KBM-7 (cell line): ENCODE data around the gene PDPK1.
A peak's percentile ranks its signal among the peaks of the same experiment; 100 is the strongest.
"Not testable (repeated sequence)": the region's sequence is repeated elsewhere in the genome, so short reads cannot be mapped to it uniquely, and the experiment has no call there.

Experiments
- DNase-seq: peaks from one replicate; pipeline ENCODE4 v3.0.0-alpha.2; 2015
- in situ Hi-C: fragments of 300-500 bp; cut with MboI; formaldehyde crosslinking; loops from 2 replicates; pipeline ENCODE4 v1.14.3; 2020; ENCODE audit warnings: low sequenced_read_pairs, low pct_unique_long_range_greater_than_20kb, mixed read lengths

The PDPK1 gene

DNA sequence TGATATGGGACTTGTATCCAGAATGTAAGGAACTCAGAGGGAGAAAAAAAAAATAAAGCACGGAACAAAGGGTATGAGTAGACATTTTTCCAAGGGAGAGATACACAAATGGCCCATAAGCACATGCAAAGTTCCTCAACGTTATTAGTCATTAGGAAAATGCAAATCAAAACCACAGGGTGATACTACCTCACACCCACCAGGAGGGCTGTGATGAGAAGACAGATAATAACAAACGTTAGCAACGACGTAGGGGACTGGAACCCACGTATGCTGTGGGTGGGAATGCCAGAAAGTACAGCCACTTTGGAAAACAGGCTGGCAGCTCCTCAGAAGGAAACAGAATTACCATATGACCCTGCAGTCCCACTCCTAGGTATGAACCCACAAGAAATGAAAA lies 34.9 kb downstream of the PDPK1 start:
- in situ Hi-C loops, DNase-seq: not testable (repeated sequence)

DNA sequence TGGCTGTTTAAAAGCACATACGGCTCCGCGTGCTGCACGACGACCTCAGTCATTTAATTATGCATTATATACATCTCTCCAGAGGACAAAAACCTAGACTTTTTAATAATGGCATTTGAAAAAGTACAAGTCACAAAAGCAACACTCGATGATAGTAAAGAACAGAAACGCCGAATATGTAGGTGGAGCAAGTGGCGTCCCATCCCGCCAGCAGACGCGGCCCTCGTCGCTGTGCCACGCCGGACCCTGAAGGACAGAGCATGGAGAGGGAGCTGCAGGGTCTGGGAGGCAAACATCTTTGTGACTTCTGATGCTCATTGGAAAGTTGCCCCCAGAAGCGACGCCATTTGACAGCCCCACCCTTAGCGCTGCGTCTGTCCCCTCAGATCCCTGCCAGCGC lies 38.0 kb downstream of the PDPK1 start:
- DNase-seq, in situ Hi-C loops: not testable (repeated sequence)

GRCh38 chr16:2577044-2577443 lies 39.2 kb downstream of the PDPK1 start:
- in situ Hi-C loops, DNase-seq: not testable (repeated sequence)

- DNase-seq, in situ Hi-C loops: not testable (repeated sequence)
Measured at GRCh38 chr16:2578905-2579304, 41.1 kb downstream of the PDPK1 start.

DNA sequence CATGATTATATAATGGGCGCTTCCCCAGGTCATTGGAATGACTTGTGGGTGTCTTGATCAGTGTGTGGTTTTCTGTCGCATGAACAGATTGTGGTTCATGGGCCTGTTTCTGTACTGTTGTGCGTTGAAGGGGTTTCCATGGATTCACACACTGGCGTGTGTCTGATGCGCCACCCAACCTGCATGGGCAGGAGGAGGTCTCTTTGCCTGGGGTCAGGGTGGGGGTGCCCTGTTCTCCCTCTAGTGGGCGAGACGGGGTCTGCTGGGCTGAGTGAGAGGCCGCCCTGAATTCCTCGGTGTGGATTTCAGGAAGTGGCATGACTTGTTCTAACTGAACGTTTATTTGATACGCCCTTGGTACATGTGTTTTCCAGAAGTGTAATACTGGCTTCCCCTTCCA lies 42.3 kb downstream of the PDPK1 start:
- DNase-seq, result peak; percentile 73
- in situ Hi-C loops, result not testable (repeated sequence)

- DNase-seq, in situ Hi-C loops: not testable (repeated sequence)
Measured at GRCh38 chr16:2580818-2581217, 43.0 kb downstream of the PDPK1 start.

- DNase-seq, result no peak
- in situ Hi-C loops, result no loop called here
Measured at GRCh38 chr16:2584729-2585650, 47.2 kb downstream of the PDPK1 start.

DNA sequence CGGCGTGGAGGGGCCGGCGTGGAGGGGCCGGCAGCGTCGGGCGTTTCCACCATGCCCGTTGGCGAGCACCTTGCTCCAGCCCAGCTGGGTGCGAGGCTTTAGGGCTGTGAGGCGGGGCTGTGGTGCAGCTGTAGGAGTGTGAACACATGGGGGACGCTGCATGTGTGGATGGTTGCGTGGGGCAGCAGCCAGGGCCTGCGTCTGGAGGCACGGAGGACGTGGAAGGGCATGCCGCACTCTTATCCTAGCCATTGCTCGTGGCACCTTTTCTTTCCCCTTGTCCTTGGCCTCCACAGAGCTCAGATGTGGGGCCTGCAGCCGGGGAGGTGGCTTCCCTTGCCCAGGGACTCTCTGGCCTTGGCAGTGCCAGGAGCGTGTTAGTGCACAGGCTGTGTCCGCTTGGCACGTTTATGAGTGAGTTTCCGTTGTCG lies 47.8 kb downstream of the PDPK1 start:
- in situ Hi-C loops, result no loop called here
- no peak for DNase-seq

- DNase-seq, result no peak
- in situ Hi-C loops, result no loop called here
Measured at GRCh38 chr16:2586241-2586640, 48.4 kb downstream of the PDPK1 start.

DNA sequence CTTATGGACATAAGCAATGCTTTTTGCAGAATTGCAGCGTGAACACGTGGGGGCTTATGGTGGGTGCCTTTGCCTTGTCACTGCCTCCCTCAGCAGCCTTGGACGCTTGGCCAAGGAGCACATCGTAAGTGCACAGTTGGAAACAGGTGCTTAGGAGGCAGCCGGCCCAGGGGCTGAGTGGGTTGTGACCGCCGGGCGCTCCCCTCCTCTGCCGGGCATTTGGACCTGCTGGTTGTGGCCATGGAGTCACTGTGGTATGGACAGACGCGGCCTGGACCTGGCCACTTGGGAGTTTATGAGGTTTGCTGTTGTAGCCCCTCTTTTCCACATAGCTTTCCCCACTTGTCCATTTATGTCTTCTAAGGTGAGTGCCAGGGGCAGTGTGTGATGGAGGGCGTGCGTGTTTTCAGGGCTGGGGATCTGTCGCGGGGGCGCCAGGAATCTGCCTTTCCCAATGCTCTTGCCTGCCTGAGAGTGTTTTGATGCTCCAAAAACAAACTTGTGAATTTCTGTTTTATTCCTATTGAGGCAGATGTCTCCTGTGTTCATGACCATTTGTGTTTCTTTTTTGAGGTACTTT lies 49.2 kb downstream of the PDPK1 start:
- in situ Hi-C loops, result no loop called here
- no peak for DNase-seq

DNA sequence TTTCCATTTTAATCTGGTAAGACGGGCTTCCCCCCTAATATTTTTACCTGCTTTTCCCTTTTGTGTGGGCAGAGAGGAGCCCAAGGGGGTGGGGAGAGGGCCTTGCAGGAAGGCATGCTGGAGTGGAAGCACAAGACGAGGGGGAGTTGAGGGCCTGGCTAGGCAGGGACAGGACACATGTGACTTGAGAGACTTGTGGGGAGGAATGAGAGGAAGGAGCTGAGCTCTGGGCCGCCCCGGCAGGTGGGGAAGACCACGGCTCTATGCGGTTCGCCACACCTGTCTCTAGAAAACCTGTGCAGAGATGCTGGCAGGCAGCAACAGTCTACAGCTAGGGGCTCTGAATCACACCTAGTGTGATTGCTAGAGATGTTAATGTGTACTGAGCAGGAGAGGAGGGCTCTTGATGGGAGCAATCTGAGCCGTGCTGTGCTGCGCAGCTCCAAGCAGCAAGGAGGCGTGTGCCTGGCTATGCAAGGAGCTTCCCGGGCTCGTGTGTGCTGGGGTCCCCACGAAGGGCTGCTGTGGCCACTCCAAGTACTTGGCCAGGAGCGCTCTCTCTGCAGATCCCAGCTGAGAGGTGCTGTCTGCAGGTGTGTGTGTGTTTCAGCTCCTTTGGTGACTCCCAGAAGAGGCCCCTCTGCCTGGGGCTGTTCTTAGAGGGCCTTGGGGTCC lies 50.2 kb downstream of the PDPK1 start:
- in situ Hi-C loops, result no loop called here
- DNase-seq, result no peak

DNA sequence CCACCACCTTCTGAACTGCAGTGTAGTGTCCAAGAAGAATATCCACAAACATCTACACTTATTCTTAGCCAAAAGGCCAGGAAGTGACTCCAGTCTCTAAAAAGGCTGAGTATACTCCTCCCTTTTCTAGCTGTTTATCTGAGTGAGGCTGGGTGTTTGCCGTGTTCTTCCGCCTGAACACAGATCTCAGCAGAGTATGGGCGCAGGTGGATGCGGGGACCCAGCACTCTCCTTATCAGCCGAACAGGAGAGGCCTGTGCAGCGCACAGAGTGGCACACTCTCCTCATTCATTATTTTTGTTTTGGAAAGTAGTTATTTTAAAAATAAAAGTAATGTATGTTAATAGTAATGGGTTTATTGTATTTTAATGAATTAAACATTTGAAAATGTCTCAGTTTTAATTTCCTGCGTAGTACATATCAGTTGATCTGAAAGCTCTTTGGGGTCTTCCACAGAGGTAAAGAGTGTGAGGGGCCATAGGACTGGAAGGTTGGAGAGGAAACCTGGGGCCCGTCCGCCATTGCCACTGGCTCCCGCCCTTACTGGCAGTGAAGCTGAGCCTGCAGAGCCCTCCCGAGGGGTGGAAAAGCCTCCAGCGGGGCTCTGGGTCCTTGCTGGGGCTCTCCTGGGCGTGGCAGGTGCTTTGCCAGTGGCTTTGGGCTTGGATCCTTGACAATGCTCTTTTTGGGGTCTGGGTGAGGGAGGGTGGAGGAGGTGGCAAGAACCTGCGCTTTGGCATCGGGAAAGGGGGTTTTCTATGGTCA lies 53.8 kb downstream of the PDPK1 start:
- in situ Hi-C loops, result no loop called here
- no peak for DNase-seq

DNA sequence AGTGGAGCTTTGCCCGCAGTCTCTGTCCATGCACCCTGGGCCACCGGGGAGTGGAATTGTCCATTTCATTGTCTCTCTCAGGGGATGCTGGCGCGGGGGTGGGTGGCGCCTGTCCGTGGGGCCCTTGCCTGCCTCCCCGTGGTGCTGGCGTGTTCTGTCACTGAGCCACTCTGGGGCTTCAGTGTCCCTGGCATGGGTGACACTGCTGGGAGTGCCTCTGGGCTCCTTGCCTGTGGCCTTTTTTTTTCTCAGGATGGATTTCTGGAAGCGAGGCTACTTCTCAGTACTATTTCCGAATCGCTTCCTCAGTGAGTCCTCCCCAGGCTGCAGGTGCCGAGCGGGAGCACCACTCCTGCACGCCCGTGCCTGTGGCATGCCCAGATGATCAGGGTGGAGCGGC lies 55.0 kb downstream of the PDPK1 start:
- in situ Hi-C loops, result no loop called here
- no peak for DNase-seq

GRCh38 chr16:2595393-2596205 lies 57.8 kb downstream of the PDPK1 start:
- in situ Hi-C loops, result no loop called here

DNA sequence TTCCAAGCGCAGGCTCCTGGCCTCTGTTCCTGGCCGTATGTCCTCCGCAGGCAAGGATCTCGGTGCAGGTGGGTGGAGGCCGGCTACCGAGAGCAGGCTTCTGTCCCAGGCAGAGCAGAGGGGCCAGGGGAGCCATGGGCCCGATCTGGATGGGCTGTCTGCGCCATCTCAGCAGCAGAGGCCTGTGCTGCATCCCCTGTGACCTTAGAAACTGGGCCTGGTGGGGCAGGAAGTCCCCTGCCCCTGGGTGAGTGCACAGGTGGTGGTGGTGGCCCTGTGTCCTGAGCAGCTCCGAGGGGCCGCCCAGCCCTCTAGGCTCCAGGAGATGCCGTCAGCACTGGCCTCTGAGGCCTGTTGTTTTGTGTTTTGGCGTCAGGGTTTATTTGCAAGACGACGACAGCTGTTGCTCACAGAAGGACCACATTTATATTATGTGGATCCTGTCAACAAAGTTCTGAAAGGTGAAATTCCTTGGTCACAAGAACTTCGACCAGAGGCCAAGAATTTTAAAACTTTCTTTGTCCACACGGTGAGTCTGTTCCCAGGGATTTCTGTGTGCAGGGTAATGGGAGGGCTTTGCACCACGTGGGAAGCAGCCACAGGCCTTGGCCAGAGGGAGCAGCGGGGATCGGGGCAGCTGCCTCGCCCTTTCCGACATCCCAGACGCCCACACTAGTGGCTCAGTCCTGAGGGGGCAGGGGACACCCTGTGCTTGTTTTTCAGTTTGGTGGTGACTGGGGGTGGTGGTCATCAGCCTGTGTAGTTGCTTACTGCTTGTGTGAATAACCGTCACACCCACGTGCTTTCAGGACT lies 59.1 kb downstream of the PDPK1 start:
- no peak for DNase-seq
- in situ Hi-C loops, result no loop called here

More at GRCh38 chr16:2595393-2596205, 57.8 kb downstream of the PDPK1 start:
- no peak for DNase-seq

GRCh38 chr16:2597560-2597902 lies 59.7 kb downstream of the PDPK1 start:
- in situ Hi-C loops, result no loop called here
- no peak for DNase-seq

DNA sequence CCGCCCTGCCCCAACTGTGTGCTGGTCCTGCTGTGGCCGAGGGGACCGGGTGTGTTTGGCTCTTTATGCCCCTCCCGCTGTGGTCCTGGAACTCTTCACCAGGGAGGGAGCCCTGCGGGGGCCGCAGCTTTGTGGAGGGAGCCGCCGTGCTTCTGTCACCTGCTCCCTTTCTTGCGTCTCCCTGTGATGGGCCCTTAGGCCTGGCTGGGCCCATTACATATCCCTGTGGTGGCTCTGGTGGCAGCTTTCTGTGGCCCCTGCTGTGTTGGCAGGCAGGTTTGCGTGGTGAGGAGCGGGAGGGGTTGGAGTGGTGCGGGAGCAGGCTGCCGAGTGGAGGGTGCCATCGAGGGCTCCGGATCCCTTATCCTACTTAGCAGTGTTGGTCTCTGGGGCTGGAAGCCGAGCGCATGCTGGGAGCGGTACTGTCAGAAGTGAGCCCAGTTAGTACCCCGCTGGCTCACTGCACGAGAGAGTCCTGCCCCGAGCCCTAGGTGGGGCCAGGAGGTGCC lies 60.4 kb downstream of the PDPK1 start:
- no peak for DNase-seq
- in situ Hi-C loops, result no loop called here

- in situ Hi-C loops, result no loop called here
- no peak for DNase-seq
Measured at GRCh38 chr16:2598723-2599122, 60.9 kb downstream of the PDPK1 start.
